ENCODE data around the gene HEYL. TPM values are rescaled to one million over a fixed set of nuclear protein-coding genes. Genes with fewer than 3 reads are reported as not detected.
A peak's percentile ranks its signal among the peaks of the same experiment; 100 is the strongest.

HEYL gene
- total RNA-seq, 1 donor from 2014 or later: 21.2 TPM

DNA sequence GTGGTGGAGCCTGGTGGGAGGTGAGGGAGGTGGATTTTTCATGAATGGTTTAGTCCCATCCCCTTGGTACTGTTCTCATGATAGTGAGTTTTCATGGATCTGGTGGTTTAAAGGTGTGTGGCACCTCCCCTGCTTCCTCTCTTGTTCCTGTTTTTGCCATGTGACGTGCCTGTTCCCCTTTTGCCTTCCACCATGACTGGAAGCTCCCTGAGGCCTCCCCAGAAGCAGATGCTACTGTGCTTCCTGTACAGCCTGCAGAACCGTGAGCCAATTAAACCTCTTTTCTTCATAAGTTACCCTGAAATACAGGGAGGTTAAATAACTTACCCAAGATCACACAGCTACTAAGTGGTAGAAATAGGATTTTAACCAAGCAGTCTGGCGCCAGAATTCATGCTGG, 4.3 kb upstream of the HEYL start:
- no peaks in the 10 kb centered on the region for H3K9me3 ChIP-seq (replicated peaks)
- no peak for TF ChIP-seq CTCF (IDR thresholded peaks at IDR 0.05; ENCODE audit: borderline replicate concordance)
- H3K27ac ChIP-seq (replicated peaks): peak overlapping the region; percentile 36
- intact Hi-C loops (cut with micrococcal nuclease): no loop called here
- peaks cover 68% of the 10 kb centered on the region for H3K4me1 ChIP-seq
- DNase-seq: no peak
- H3K36me3 ChIP-seq: no peaks in the 10 kb centered on the region
- no peak overlapping the region for H3K4me3 ChIP-seq
- peaks cover 10% of the 10 kb centered on the region for H3K27me3 ChIP-seq (ENCODE audit: low read depth)

GRCh38 chr1:39642796-39643195, 3.4 kb upstream of the HEYL start:
- TF ChIP-seq CTCF (IDR thresholded peaks at IDR 0.05; ENCODE audit: borderline replicate concordance): no peak
- Histone ChIP-seq H3K27ac (replicated peaks) (peak overlapping the region; percentile 36), H3K9me3 (replicated peaks) (no peaks in the 10 kb centered on the region), H3K27me3 (ENCODE audit: low read depth) (peaks cover 17% of the 10 kb centered on the region), H3K4me1 (peaks cover 59% of the 10 kb centered on the region), H3K4me3 (no peak overlapping the region), H3K36me3 (no peaks in the 10 kb centered on the region)
- DNase-seq: no peak
- intact Hi-C loops (cut with micrococcal nuclease): no loop called here

GRCh38 chr1:39640861-39641260, 1.4 kb upstream of the HEYL start:
- Histone ChIP-seq H3K27me3 (ENCODE audit: low read depth) (peaks cover 36% of the 10 kb centered on the region), H3K4me3 (no peak overlapping the region), H3K4me1 (peaks cover 48% of the 10 kb centered on the region), H3K36me3 (no peaks in the 10 kb centered on the region), H3K9me3 (replicated peaks) (no peaks in the 10 kb centered on the region), H3K27ac (replicated peaks) (peak overlapping the region; percentile 90)
- intact Hi-C loops (cut with micrococcal nuclease): no loop called here
- DNase-seq: no peak
- TF ChIP-seq CTCF (IDR thresholded peaks at IDR 0.05; ENCODE audit: borderline replicate concordance): no peak

DNA sequence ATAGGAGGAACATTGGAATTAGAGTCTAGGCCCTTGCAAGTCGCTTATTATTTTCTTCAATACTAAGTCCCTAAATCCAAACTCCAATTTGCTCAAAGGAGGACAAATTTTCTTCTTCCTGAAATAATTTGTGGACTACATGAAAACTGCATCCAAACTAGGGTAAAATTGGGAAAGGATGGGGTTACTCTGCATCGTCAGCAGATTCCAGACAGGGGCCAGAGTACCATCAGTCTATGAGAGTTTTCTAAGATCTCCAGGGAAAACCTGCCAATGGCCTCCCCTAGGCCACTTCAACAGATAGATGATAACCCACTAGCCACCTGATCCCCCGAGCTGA, 508 bp downstream of the HEYL start:
- no peak for TF ChIP-seq CTCF (IDR thresholded peaks at IDR 0.05; ENCODE audit: borderline replicate concordance)
- DNase-seq: no peak
- no peaks in the 10 kb centered on the region for H3K36me3 ChIP-seq
- H3K27me3 ChIP-seq (ENCODE audit: low read depth): peaks cover 53% of the 10 kb centered on the region
- peak overlapping the region; percentile 90 for H3K27ac ChIP-seq (replicated peaks)
- intact Hi-C loops (cut with micrococcal nuclease): no loop called here
- H3K9me3 ChIP-seq (replicated peaks): no peaks in the 10 kb centered on the region
- H3K4me1 ChIP-seq: peaks cover 49% of the 10 kb centered on the region
- H3K4me3 ChIP-seq: peak overlapping the region; percentile 76

DNA sequence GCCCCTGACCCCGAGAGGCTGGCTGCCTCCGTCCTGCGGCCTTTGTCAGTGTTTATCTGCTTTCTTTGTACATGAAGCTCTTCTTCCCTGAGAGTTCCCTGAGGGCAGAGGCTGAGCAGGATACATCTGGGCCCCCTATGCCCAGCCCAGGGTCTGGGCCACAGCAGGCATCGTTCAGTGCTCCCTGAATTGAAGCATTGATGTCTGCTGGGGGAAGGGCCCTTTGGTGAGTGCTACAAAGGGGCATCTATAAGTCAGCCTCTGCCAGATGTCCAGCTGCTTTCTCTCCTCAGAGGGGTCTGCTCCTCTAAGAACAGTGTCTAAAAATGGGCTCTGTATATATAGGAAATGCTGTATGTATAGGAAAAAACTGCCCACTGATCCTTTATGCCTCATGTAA, 2.1 kb downstream of the HEYL start:
- H3K27me3 ChIP-seq (ENCODE audit: low read depth): peaks cover 63% of the 10 kb centered on the region
- H3K4me1 ChIP-seq: peaks cover 51% of the 10 kb centered on the region
- no peaks in the 10 kb centered on the region for H3K9me3 ChIP-seq (replicated peaks)
- H3K36me3 ChIP-seq: peaks cover under 1% of the 10 kb centered on the region
- H3K4me3 ChIP-seq: peak overlapping the region; percentile 76
- DNase-seq: no peak
- peak overlapping the region; percentile 90 for H3K27ac ChIP-seq (replicated peaks)
- no peak for TF ChIP-seq CTCF (IDR thresholded peaks at IDR 0.05; ENCODE audit: borderline replicate concordance)
- intact Hi-C loops (cut with micrococcal nuclease): no loop called here

DNA sequence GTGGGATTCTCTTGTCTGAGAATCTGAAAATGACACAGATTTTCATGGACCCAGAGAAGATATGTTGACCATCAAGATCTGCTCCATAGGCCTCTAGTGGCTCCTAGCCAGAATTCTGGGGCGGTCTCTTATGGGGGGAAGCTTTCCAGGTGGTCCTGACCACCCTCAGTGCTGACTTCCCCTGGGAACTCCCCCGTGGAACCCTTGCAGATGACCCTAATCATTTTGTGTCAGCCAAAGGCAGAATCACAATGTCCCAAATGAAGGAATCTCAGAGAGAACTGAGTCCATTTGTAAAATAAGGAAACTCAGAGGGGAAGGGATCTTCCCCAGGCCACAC, 3.6 kb downstream of the HEYL start:
- TF ChIP-seq CTCF (IDR thresholded peaks at IDR 0.05; ENCODE audit: borderline replicate concordance): no peak
- peaks cover 15% of the 10 kb centered on the region for H3K36me3 ChIP-seq
- H3K4me3 ChIP-seq: peak overlapping the region; percentile 76
- peaks cover 63% of the 10 kb centered on the region for H3K4me1 ChIP-seq
- intact Hi-C loops (cut with micrococcal nuclease): no loop called here
- peak overlapping the region; percentile 90 for H3K27ac ChIP-seq (replicated peaks)
- peaks cover 63% of the 10 kb centered on the region for H3K27me3 ChIP-seq (ENCODE audit: low read depth)
- H3K9me3 ChIP-seq (replicated peaks): no peaks in the 10 kb centered on the region
- DNase-seq: no peak

Measured in left ventricle myocardium inferior (tissue), 1 donor.